GM12891 (cell line): ENCODE data around the gene CDK6.

Experiments
- PAX5 ChIP-seq: IDR thresholded peaks from 2 replicates; pipeline ENCODE4 v1.6.1; 2011; ENCODE audit warnings: low read length, moderate library complexity, mild to moderate bottlenecking; ENCODE audit not compliant: insufficient read depth, severe bottlenecking
- POLR2A ChIP-seq: IDR thresholded peaks from 2 replicates; pipeline ENCODE4 v1.6.1; 2011; ENCODE audit warnings: low read depth, low read length, control low read depth
- POLR2AphosphoS5 ChIP-seq: IDR thresholded peaks from 2 replicates; pipeline ENCODE4 v1.6.1; 2011; ENCODE audit warnings: low read depth, low read length, control low read depth
- POU2F2 ChIP-seq: IDR thresholded peaks from 2 replicates; pipeline ENCODE4 v1.6.1; 2011; ENCODE audit warnings: low read depth, mild to moderate bottlenecking, control low read depth, low read length, moderate library complexity
- SPI1 ChIP-seq: IDR thresholded peaks from 2 replicates; pipeline ENCODE4 v1.6.1; 2011; ENCODE audit warnings: low read depth, low read length, control low read depth
- TAF1 ChIP-seq: IDR thresholded peaks from 2 replicates; pipeline ENCODE4 v1.6.1; 2011; ENCODE audit warnings: low read depth, low read length, control low read depth

DNA sequence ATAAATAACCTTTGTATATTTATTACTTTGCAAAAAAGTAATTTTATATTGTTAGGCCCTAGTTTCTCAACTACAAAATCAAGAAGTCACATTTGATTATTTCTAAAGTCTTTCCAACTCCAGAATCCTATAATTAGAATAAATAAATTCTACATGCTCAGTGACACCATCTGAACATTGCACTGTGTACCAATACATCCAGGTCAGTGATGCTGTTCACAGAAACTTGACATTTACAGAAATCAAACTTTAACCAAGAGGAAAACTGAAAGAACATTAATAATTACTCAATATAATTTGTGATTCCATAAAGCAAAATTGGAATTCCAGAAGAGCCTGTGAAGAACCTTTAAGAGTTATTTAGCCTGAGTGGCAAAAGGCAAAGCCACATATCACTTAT, 142.2 kb downstream of the CDK6 start:
- TF ChIP-seq POLR2AphosphoS5 = no peak
- no peak for TF ChIP-seq POLR2A
- TF ChIP-seq POU2F2 = no peak
- TF ChIP-seq PAX5 = no peak
- TF ChIP-seq SPI1 = no peak
- no peak for TF ChIP-seq TAF1
